Measurements from ENCODE around the gene C1orf232. TPM values are rescaled to one million over a fixed set of nuclear protein-coding genes. Genes with fewer than 3 reads are reported as not detected.

Gene C1orf232
- total and polyA plus RNA-seq, 9 of the 15 experiments (the other 6 are each of a cell fraction or from before 2014, with no cell fraction given), result not detected

DNA sequence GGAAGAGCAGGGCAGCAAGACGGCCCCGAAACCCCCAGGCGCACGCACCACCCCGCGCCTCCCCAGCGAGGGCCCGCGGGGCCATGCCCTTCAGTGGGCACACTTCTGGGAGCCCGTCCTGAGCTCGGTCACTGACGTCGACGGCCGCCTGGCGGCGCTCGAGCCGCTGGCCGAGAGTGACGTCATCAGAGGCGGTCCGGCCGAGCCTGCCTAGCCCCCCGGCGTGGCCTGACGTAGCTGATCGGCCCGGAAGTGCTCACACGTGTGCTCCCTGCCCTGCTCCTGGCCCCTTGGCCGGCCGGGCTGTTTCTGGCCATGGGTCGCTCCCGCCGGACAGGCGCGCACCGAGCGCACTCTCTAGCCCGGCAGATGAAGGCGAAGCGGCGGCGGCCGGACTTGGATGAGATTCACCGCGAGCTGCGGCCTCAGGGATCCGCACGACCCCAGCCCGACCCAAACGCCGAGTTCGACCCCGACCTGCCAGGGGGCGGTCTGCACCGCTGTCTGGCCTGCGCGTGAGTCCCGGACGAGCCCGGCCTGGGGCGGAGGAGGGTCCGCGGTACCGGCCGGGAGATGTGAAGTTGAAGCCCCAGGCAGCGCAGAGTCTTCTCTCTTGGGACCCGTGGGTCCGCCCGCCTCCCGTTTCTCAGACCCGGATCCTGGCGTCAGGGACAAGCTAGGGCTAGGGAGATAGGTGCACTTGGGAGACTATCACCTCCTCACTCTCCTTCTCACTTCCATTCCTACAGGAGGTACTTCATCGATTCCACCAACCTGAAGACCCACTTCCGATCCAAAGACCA, 1.1 kb upstream of the C1orf232 start, which contains the start of gene ZNF593 (continued):
- TF ChIP-seq, protein P1, sequence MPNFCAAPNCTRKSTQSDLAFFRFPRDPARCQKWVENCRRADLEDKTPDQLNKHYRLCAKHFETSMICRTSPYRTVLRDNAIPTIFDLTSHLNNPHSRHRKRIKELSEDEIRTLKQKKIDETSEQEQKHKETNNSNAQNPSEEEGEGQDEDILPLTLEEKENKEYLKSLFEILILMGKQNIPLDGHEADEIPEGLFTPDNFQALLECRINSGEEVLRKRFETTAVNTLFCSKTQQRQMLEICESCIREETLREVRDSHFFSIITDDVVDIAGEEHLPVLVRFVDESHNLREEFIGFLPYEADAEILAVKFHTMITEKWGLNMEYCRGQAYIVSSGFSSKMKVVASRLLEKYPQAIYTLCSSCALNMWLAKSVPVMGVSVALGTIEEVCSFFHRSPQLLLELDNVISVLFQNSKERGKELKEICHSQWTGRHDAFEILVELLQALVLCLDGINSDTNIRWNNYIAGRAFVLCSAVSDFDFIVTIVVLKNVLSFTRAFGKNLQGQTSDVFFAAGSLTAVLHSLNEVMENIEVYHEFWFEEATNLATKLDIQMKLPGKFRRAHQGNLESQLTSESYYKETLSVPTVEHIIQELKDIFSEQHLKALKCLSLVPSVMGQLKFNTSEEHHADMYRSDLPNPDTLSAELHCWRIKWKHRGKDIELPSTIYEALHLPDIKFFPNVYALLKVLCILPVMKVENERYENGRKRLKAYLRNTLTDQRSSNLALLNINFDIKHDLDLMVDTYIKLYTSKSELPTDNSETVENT (CRISPR knock-in tag; IDR thresholded peaks at IDR 0.05), result peak; percentile 70; the same call in 1 of the 2 replicates
- TF ChIP-seq PRPF4 (IDR thresholded peaks at IDR 0.05; ENCODE audit: insufficient read depth, low read depth, low read length, poor library complexity, severe bottlenecking) (peak; percentile 51), MECOM (CRISPR knock-in tag; IDR thresholded peaks at IDR 0.05) (no peak), CBX3 (IDR thresholded peaks at IDR 0.05; ENCODE audit: borderline replicate concordance in 1 of 2, low read length in 2 of 2) (peak in 1 of 2 experiments; percentile 62; a peak in 1 of 3 replicates), KDM4B (IDR thresholded peaks at IDR 0.05; ENCODE audit: borderline replicate concordance in 2 of 2, low read depth in 1 of 2) (peak in 1 of 2 experiments; percentile 84; a peak in 1 of 4 replicates), KLF13 (tag; IDR thresholded peaks at IDR 0.05; ENCODE audit: borderline replicate concordance, low read depth) (no peak), TAF9B (IDR thresholded peaks at IDR 0.05; ENCODE audit: partially characterized antibody) (no peak), HNRNPUL1 (IDR thresholded peaks at IDR 0.05; ENCODE audit: low read length) (no peak), FIP1L1 (IDR thresholded peaks at IDR 0.05; ENCODE audit: low read depth, low read length, poor library complexity, severe bottlenecking) (peak; percentile 97), TAF7 (tag; IDR thresholded peaks at IDR 0.05) (peak; percentile 63; the same call in 1 of the 2 replicates), ZNF695 (CRISPR knock-in tag; IDR thresholded peaks at IDR 0.05) (no peak), PML (IDR thresholded peaks at IDR 0.05; ENCODE audit: low read length) (peak; percentile 75), ZNF175 (CRISPR knock-in tag; IDR thresholded peaks at IDR 0.05; ENCODE audit: low read depth) (0 out of 2 replicates have a peak, but pooled peaks have one; percentile 64), BRD9 (IDR thresholded peaks at IDR 0.05; ENCODE audit: low read depth, partially characterized antibody) (no peak), SRSF7 (optimal IDR thresholded peaks at IDR 0.05; ENCODE audit: low read depth, low read length) (no peak), IRF2 (CRISPR knock-in tag; IDR thresholded peaks at IDR 0.05) (no peak), NR1H2 (CRISPR knock-in tag; IDR thresholded peaks at IDR 0.05) (no peak), ZNF589 (CRISPR knock-in tag; IDR thresholded peaks at IDR 0.05; ENCODE audit: low read depth) (no peak), MYC (IDR thresholded peaks at IDR 0.05; ENCODE audit: low read depth, low read length) (peak; percentile 99), MYC (CRISPR knock-in tag; IDR thresholded peaks at IDR 0.05; ENCODE audit: borderline replicate concordance, low read depth) (peak; percentile 98)
- TF ChIP-seq, protein P2, sequence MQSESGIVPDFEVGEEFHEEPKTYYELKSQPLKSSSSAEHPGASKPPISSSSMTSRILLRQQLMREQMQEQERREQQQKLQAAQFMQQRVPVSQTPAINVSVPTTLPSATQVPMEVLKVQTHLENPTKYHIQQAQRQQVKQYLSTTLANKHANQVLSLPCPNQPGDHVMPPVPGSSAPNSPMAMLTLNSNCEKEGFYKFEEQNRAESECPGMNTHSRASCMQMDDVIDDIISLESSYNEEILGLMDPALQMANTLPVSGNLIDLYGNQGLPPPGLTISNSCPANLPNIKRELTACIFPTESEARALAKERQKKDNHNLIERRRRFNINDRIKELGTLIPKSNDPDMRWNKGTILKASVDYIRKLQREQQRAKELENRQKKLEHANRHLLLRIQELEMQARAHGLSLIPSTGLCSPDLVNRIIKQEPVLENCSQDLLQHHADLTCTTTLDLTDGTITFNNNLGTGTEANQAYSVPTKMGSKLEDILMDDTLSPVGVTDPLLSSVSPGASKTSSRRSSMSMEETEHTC (IDR thresholded peaks at IDR 0.05), result no peak; the same call in 1 of the 2 replicates
- TF ChIP-seq, protein P3, sequence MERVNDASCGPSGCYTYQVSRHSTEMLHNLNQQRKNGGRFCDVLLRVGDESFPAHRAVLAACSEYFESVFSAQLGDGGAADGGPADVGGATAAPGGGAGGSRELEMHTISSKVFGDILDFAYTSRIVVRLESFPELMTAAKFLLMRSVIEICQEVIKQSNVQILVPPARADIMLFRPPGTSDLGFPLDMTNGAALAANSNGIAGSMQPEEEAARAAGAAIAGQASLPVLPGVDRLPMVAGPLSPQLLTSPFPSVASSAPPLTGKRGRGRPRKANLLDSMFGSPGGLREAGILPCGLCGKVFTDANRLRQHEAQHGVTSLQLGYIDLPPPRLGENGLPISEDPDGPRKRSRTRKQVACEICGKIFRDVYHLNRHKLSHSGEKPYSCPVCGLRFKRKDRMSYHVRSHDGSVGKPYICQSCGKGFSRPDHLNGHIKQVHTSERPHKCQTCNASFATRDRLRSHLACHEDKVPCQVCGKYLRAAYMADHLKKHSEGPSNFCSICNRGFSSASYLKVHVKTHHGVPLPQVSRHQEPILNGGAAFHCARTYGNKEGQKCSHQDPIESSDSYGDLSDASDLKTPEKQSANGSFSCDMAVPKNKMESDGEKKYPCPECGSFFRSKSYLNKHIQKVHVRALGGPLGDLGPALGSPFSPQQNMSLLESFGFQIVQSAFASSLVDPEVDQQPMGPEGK (CRISPR knock-in tag; IDR thresholded peaks at IDR 0.05; ENCODE audit: borderline replicate concordance), result no peak
